LHCN-M2 (cell line): ENCODE measurements around the gene MST1R. TPM values are rescaled to one million over a fixed set of nuclear protein-coding genes. Genes with fewer than 3 reads are reported as not detected.
"Not testable (repeated sequence)": the region's sequence is repeated elsewhere in the genome, so short reads cannot be mapped to it uniquely, and the experiment has no call there.

Source experiments
- DNase-seq: peaks from one replicate; pipeline ENCODE4 v3.0.0-alpha.2; 2012; ENCODE audit warnings: low read depth
- total RNA-seq: library from RNA; depleted of rRNA; stranded (reverse); fragments of >200 nt; gene quantifications from 2 replicates; pipeline ENCODE4 v1.2.3, GENCODE V29; 2014

Gene MST1R
- total RNA-seq, 1 experiment from 2014 or later: not detected

DNA sequence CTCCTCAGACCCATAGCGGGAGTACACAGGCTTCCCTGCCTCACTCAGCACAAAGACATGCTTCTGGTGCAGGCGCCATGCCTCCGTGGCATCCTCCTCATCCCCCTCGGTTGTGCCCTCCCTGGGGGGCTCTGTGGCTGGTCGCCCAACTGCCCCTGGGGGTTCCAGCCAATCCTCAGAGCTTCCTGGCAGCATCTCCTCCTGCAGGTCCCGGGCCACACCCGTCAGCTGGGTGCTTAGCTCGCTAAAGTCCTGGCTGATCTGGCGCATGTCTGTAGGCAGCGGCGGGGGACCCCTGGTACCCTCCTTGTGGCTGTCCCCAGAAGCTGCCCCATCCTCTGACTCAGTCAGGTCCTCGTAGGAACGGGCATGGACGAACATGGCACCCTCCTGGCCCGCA, 7.9 kb upstream of the MST1R start:
- DNase-seq: no peak

- DNase-seq: no peak
These were observed 7.4 kb upstream of the MST1R start for GRCh38 chr3:49911124-49911420.

GRCh38 chr3:49910409-49911123, 6.9 kb upstream of the MST1R start:
- no peak for DNase-seq

GRCh38 chr3:49908373-49909199, 4.9 kb upstream of the MST1R start:
- DNase-seq: no peak

DNA sequence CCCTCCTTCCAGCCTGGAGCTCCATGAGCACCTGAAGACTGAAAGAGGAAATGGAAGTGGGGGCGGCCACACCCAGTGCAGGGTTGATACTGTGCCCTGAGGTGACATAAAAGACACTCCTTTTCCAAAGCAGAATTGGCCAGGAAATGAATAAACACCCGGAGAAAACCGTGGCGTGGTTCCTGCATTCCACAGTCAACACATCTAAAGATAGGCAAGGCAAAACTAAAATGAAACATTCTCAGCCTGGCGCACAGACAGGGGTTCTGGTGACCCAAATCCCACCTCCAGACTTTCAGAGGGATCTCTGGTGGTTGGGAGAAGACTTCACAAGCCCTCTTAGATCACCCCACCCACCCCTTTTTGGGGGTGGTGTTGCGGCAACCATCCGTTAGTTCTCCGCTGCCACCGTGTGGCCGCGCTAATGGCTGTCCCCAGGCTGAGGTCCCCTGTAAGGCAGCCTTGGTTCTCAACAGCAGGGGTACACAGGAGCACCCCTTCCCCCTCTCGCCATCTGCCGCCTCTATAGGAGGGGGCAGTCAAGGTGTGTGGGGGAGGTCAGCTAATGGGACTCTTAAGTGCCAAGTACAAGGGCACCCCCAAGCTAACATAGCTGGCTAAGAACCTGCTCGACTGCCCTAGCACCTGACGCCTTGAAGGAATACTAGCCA, 2.5 kb upstream of the MST1R start:
- peak; percentile 32 for DNase-seq

DNA sequence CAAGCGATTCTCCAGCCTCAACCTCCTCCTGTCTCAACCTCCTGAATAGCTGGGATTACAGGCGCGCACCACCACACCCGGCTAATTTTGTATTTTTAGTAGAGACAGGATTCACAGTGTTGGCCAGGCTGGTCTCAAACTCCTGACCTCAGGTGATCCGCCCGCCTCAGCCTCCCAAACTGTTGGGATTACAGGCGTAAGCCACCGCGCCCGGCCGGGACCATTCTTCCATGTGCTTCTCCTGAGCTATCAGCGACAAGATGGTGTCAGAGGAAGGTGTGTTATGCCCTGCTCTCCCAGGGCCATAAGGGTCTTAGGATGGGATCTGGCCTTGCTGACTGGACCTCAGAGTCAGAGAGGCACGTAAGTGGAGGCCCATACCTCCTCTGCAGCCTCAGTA, 775 bp upstream of the MST1R start:
- DNase-seq: not testable (repeated sequence)

DNA sequence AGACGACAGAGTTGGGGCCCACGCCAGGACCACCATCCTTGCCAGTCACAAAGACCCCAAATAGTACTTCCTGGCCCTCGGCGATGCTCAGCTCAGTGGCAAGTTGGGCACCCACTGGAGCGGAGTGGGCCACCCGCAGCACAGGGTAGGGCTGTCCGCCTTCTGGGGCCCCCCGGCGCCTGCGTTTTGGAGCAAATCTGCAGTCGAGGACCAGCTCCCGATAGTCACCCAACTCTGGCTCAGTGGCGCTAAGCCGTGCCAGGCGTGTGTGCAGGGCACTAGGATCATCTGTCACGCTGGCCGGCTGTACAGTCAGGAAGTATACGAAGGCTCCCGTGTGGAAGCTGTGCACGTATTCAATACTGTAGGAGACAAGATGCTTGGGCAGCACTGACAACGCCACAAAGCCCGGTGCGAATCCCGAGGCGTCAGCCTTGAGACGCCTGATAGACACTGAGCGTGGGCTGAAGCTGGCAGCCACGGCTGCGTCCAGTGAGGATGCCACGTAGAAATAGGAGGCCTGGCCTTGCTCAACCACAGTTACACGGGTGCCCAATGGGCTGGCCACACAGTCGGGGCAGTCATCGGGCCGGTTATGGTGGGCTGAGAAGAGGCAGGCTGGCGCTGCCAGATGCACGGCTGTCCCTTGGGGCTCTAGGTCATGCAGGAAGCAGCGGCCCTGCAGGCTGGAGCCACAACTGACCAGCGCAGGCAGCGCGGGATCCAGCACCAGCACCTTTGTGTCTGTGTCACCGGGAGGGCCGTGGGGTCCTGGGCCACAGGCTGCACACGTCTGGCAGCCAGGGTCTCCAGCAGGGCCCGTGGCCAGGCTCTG, 945 bp downstream of the MST1R start:
- DNase-seq: no peak

- DNase-seq: no peak
These were observed 2.0 kb downstream of the MST1R start for GRCh38 chr3:49901366-49902339.

DNA sequence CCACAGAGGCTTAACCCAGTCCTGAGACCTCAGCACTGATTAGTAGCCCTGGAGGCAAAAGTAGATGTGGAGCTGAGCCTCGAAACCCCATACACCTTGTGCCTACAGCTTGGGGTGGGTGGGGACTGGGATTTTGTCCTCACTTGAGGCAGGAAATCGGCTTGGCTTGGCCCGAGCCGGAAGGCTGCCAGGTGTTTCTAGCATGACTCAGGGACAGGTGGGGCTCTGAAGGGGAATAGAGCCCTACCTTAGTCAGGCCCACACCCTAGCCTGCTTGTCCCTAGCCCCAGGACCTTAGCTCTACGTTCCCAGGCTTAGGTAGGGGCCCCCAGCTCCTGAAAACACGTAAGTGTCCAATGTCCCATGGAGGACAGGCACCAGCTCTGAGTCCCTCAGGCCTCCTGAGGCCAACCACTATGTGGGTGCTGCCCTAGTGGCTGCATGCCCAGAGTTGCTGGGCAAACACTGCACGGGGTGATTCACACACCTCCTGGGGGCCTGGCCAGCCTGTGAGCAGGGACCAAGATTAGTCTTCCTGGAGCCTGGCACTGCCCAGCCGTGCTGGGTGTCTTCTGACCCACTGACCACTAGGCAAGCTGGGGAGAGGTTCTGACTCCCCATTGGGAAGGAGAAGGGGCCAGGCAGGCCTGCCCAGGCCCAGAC, 3.1 kb downstream of the MST1R start:
- DNase-seq: peak; percentile 69

- DNase-seq: no peak
These were observed 3.9 kb downstream of the MST1R start for GRCh38 chr3:49899815-49900214.

DNA sequence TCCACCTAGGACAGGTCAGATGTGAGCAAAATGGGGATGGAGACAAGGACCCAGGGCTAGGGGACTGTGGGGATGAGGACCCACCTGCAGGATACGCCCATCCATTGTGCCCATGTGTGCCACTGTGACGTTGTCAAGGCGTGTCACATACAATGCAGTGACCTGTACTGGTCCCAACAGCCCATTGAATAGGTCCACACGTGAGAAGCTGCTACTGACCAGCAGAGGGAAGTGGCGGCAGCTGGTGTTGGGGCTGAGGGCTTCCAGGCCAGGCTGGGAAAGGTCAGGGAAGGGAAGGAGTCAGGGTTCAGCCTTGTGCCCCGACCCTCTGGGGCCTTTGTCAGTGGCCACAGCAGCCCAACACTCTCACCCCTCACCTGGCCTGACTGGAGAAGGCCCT, 4.7 kb downstream of the MST1R start:
- no peak for DNase-seq

DNA sequence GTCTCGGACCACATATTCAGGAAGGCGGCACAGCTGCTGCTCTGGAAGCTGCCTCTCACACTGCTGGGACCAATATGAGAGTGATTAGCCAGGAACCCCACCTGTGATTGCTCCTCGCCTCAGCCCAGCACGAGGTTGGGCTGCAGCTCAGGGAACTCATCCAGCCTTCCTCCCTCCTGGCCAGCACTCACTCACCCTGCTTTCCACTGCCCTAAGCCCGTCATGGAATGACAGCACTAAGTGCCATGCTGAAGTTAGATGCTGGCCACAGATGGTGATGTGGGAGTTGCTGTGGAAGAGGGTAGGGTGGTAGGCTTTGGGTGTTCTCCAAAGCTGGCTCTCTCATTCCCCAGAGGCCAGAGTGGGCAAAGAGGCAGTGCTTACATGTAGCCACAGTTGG, 7.3 kb downstream of the MST1R start:
- DNase-seq: no peak

- no peak for DNase-seq
These were observed 7.9 kb downstream of the MST1R start for GRCh38 chr3:49895791-49896190.

GRCh38 chr3:49889296-49889695, 14.4 kb downstream of the MST1R start:
- DNase-seq: no peak

DNA sequence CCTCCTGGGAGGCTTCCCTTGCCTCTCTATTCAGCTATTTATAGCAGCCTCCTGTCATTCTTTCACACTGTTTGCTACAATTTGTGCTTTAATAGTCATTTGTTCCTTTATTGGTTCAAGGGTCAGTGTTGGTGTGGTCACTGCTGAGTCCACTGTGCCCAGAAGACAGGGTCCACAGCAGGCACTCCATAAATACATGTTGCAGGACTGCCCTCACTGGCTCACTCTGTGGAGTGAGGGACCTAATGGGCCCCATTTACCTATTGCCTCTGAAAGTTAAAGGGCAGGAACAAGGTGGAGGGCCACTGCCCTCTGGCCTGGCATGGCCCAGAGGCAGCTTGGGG, 16.8 kb downstream of the MST1R start:
- DNase-seq: no peak

GRCh38 chr3:49883998-49884397, 19.7 kb downstream of the MST1R start:
- DNase-seq: no peak

- peak; percentile 24 for DNase-seq
These were observed 21.5 kb downstream of the MST1R start for GRCh38 chr3:49882166-49882565.

DNA sequence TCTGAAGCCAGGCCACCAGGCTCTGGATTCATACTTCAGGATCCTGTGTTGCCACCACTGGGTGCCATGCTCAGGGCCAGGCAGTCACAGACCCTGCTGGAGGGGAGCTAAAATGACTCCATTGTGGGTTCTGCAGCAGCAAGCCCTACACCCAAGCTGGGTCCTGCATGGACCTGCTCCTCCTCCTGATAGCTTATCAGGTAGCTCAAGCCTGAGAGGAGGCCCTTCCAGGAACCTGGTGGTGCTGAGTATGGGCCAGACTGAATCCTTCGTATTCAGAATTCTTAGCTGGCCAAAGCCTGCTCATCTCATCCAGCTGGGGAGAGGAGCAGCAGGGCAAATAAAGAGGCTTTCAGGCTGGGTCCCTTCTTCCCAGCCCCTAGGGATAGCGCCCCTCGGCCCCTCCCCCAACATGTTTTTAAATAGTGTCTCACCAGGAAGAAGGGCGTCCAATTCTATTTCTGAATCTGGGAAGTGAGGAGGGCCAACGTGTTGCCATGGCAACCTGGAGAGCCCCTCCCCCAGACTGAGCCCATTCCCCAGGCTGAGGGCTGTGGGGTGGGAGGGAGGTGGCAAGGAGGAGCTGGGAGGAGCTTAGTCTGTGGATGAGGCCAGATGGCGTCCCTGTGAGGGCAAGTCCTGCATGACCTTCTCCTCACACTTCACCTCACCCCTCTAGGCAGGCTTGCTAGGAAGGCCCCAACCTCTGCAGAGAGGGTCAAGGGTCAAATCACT, 22.9 kb downstream of the MST1R start:
- no peak for DNase-seq

GRCh38 chr3:49879721-49880120, 24.0 kb downstream of the MST1R start:
- DNase-seq: no peak
